Measurements from ENCODE around the gene NDRG3.

Gene NDRG3

DNA sequence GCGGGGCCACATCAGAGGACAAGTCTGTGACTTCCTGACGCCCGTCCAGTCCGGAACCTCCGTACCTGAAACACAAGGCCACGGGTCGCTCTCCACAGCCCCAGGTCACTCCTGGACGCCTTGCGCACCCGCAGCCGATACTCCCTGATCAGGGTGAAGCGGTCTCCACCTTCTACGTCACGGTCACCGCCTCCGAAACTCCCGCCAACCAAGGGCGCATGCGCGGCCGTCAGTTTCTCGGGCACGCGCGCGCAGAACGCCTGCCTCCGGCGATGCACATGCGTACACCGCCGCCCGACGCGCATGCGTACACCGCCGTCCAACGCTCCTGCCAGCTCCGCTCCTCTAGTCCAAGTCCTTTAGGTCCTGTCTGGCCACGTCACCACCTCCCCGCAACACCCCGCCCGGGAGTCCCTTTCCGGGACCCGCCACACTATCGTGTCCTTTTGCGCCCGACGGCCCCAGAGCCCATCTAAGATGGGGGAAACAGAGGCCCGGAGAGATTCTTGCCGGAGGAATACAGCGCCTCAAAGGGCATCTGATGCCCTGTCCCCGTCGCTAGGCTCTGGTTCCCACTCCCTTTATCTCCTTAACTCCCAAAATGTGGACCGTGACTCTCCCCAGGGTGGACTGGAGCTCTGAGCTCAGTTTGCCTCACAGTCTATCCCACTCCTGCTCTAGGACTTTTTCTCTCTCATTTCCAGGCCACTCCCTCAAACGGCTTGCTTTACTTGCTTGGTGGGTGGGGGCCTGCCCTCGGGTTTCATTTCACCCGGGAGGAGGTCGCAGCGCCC is 27.9 kb upstream of the NDRG3 start, which contains the start of gene DSN1:
TSS of gene DSN1 (minus strand) at position 167 of the 794 bp plus-strand sequence. CDS start 2,305 bp downstream, outside the sequence.
- under 1% methylated on average over 60 of the region's 61 CpGs for WGBS
- peak within 1 kb of the TSS; percentile 74 for H2AFZ ChIP-seq (ENCODE audit: low read depth, low read length)

DNA sequence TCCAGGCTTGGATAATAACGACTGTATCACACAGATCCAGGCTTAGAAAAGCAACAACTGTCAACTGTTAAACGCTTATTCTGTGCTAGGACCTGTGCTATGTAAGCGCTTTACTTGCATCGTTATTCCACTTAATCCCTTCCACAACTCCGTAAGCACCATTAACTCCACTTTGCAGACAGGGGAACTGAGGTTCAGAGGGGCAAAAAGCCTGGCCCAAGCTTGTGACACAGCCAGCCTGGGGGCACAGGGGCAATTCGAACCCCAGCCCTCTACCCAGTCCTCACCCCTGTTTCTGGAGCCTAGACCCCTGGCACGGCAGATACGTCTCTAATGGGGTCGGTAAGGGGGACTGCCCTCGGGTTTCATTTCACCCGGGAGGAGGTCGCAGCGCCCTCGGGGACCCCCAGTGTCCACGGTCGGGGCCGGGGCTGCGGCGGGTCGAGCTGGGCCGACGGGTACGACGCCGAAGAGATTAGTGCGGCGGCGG is 27.3 kb upstream of the NDRG3 start:
- Histone ChIP-seq H3K9ac (ENCODE audit: low read length) (peak overlapping the region; percentile 98), H3K23ac (ENCODE audit: low read length in 2 of 2) (peak overlapping the region in 1 of 2 experiments; percentile 74), H3K14ac (ENCODE audit: low read length in 2 of 2) (peak overlapping the region in 1 of 2 experiments; percentile 58), H3K4me3 (ENCODE audit: insufficient read depth in 1 of 2, low read depth in 1 of 2, low read length in 2 of 2) (peak overlapping the region; percentile 86 to 91), H2AK5ac (ENCODE audit: low read length, severe bottlenecking) (no peak overlapping the region), H2BK12ac (ENCODE audit: low read length in 2 of 2) (no peak overlapping the region), H3K9me3 (ENCODE audit: control insufficient read depth, low read length) (no peaks in the 10 kb centered on the region), H3K4ac (ENCODE audit: low read depth in 1 of 2, low read length in 2 of 2) (peak overlapping the region in 1 of 2 experiments; percentile 5), H2BK15ac (ENCODE audit: low read depth, poor library complexity, severe bottlenecking) (no peak overlapping the region), H3K4me1 (ENCODE audit: control insufficient read depth, insufficient read depth, low read depth, low read length) (peaks cover 2% of the 10 kb centered on the region), H3K18ac (ENCODE audit: low read depth in 1 of 2, low read length in 2 of 2) (peak overlapping the region; percentile 9 to 82), H2AFZ (ENCODE audit: low read depth, low read length) (peak overlapping the region; percentile 74), H3K79me1 (replicated peaks; ENCODE audit: low read length, poor library complexity, severe bottlenecking) (peaks cover 15% of the 10 kb centered on the region), H4K91ac (ENCODE audit: low read length) (peak overlapping the region; percentile 62), H2BK5ac (ENCODE audit: low read depth, low read length, poor library complexity, severe bottlenecking) (no peak overlapping the region), H4K8ac (ENCODE audit: low read length) (peak overlapping the region; percentile 72), H3K36me3 (ENCODE audit: control insufficient read depth in 1 of 2, insufficient read depth in 2 of 2, low read depth in 1 of 2, low read length in 2 of 2) (peaks cover 2 to 12% of the 10 kb centered on the region in 2 experiments), H2BK120ac (ENCODE audit: low read depth, low read length) (no peak overlapping the region), H3K27me3 (ENCODE audit: control insufficient read depth in 1 of 2, insufficient read depth in 1 of 2, low read length in 2 of 2) (no peaks in the 10 kb centered on the region), H3K4me2 (ENCODE audit: low read length, poor library complexity, severe bottlenecking) (peak overlapping the region; percentile 85), H3K27ac (ENCODE audit: low read length, poor library complexity, severe bottlenecking) (no peak overlapping the region)
- WGBS, result 5% methylated on average over 21 of the region's 28 CpGs
- DNase-seq, result no peak

More for the DNA sequence above, 27.9 kb upstream of the NDRG3 start, which contains the start of gene DSN1:
- Histone ChIP-seq H4K8ac (ENCODE audit: low read length) (peak within 1 kb of the TSS; percentile 99), H3K23ac (ENCODE audit: low read length in 2 of 2) (peak within 1 kb of the TSS in 1 of 2 experiments; percentile 74), H2AK5ac (ENCODE audit: low read length, severe bottlenecking) (peak within 1 kb of the TSS; percentile 69), H3K4ac (ENCODE audit: low read depth in 1 of 2, low read length in 2 of 2) (peak within 1 kb of the TSS; percentile 89), H3K9me3 (ENCODE audit: control insufficient read depth, low read length) (no peaks in the 10 kb centered on the region), H3K36me3 (ENCODE audit: control insufficient read depth in 1 of 2, insufficient read depth in 2 of 2, low read depth in 1 of 2, low read length in 2 of 2) (peaks cover 9 to 12% of the 10 kb centered on the region in 2 experiments), H2BK12ac (ENCODE audit: low read length in 2 of 2) (no peak within 1 kb of the TSS), H2BK15ac (ENCODE audit: low read depth, poor library complexity, severe bottlenecking) (peak within 1 kb of the TSS; percentile 44), H3K14ac (ENCODE audit: low read length in 2 of 2) (peak within 1 kb of the TSS; percentile 25 to 80), H3K4me2 (ENCODE audit: low read length, poor library complexity, severe bottlenecking) (peak within 1 kb of the TSS; percentile 93), H3K9ac (ENCODE audit: low read length) (peak within 1 kb of the TSS; percentile 98), H3K27ac (ENCODE audit: low read length, poor library complexity, severe bottlenecking) (peak within 1 kb of the TSS; percentile 89), H3K27me3 (ENCODE audit: control insufficient read depth in 1 of 2, insufficient read depth in 1 of 2, low read length in 2 of 2) (no peaks in the 10 kb centered on the region), H3K4me3 (ENCODE audit: insufficient read depth in 1 of 2, low read depth in 1 of 2, low read length in 2 of 2) (peak within 1 kb of the TSS; percentile 86 to 91), H4K91ac (ENCODE audit: low read length) (peak within 1 kb of the TSS; percentile 82), H3K4me1 (ENCODE audit: control insufficient read depth, insufficient read depth, low read depth, low read length) (peaks cover 2% of the 10 kb centered on the region), H2BK120ac (ENCODE audit: low read depth, low read length) (peak within 1 kb of the TSS; percentile 97), H2BK5ac (ENCODE audit: low read depth, low read length, poor library complexity, severe bottlenecking) (peak within 1 kb of the TSS; percentile 39), H3K79me1 (replicated peaks; ENCODE audit: low read length, poor library complexity, severe bottlenecking) (peaks cover 15% of the 10 kb centered on the region), H3K18ac (ENCODE audit: low read depth in 1 of 2, low read length in 2 of 2) (peak within 1 kb of the TSS; percentile 82 to 95)
- peak; percentile 96 for DNase-seq

GRCh38 chr20:36770680-36771079 is 24.8 kb upstream of the NDRG3 start:
- DNase-seq, result no peak
- no peak overlapping the region for H3K9ac ChIP-seq (ENCODE audit: low read length)
- H2AFZ ChIP-seq (ENCODE audit: low read depth, low read length), result no peak overlapping the region
- WGBS, result 94% methylated on average over 7 of the region's 7 CpGs
- H2BK5ac ChIP-seq (ENCODE audit: low read depth, low read length, poor library complexity, severe bottlenecking), result no peak overlapping the region
- H3K27me3 ChIP-seq (ENCODE audit: control insufficient read depth in 1 of 2, insufficient read depth in 1 of 2, low read length in 2 of 2), result no peaks in the 10 kb centered on the region
- H3K23ac ChIP-seq (ENCODE audit: low read length in 2 of 2), result no peak overlapping the region
- no peak overlapping the region for H3K27ac ChIP-seq (ENCODE audit: low read length, poor library complexity, severe bottlenecking)
- H3K4me1 ChIP-seq (ENCODE audit: control insufficient read depth, insufficient read depth, low read depth, low read length), result peaks cover 2% of the 10 kb centered on the region
- no peak overlapping the region for H3K18ac ChIP-seq (ENCODE audit: low read depth in 1 of 2, low read length in 2 of 2)
- H3K14ac ChIP-seq (ENCODE audit: low read length in 2 of 2), result no peak overlapping the region
- H3K4ac ChIP-seq (ENCODE audit: low read depth in 1 of 2, low read length in 2 of 2), result no peak overlapping the region
- H3K9me3 ChIP-seq (ENCODE audit: control insufficient read depth, low read length), result no peaks in the 10 kb centered on the region
- no peak overlapping the region for H2BK15ac ChIP-seq (ENCODE audit: low read depth, poor library complexity, severe bottlenecking)
- H2BK120ac ChIP-seq (ENCODE audit: low read depth, low read length), result no peak overlapping the region
- no peak overlapping the region for H4K8ac ChIP-seq (ENCODE audit: low read length)
- H2AK5ac ChIP-seq (ENCODE audit: low read length, severe bottlenecking), result no peak overlapping the region
- peaks cover 2 to 18% of the 10 kb centered on the region in 2 experiments for H3K36me3 ChIP-seq (ENCODE audit: control insufficient read depth in 1 of 2, insufficient read depth in 2 of 2, low read depth in 1 of 2, low read length in 2 of 2)
- no peak overlapping the region for H4K91ac ChIP-seq (ENCODE audit: low read length)
- no peak overlapping the region for H3K4me3 ChIP-seq (ENCODE audit: insufficient read depth in 1 of 2, low read depth in 1 of 2, low read length in 2 of 2)
- peaks cover 15% of the 10 kb centered on the region for H3K79me1 ChIP-seq (replicated peaks; ENCODE audit: low read length, poor library complexity, severe bottlenecking)
- no peak overlapping the region for H3K4me2 ChIP-seq (ENCODE audit: low read length, poor library complexity, severe bottlenecking)
- H2BK12ac ChIP-seq (ENCODE audit: low read length in 2 of 2), result no peak overlapping the region

DNA sequence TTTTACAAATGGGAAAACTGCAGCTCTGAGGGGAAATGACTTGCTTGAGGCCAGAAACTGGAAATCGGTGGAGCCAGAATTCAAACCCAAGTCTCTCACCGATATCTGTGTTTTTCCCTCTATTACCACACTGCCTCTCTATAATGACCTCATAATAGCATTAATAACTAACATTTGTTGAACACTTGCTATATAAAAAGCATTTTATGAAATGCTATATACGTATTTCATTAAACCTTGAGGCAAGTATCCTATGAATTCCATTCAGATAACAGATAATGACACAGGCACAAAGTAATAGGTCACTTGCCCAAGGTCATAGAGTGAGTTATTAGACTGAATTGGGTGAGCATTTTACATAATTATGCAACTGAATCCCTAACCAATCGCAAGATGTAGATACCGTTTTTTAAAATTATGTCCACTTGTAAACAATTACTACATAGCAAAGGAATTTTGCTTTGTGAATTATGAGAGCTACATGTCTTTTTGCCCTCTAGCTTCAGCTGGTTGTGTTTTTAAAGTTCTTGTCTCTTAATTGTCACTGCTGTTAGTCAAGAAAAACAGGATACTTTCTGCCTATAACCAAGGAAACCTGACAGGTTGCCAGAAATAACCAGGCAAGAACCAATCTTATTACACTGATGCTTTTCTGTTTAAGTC is 23.0 kb upstream of the NDRG3 start:
- H2BK12ac ChIP-seq (ENCODE audit: low read length in 2 of 2), result no peak overlapping the region
- H3K36me3 ChIP-seq (ENCODE audit: control insufficient read depth in 1 of 2, insufficient read depth in 2 of 2, low read depth in 1 of 2, low read length in 2 of 2), result peaks cover 2 to 25% of the 10 kb centered on the region in 2 experiments
- H2BK120ac ChIP-seq (ENCODE audit: low read depth, low read length), result no peak overlapping the region
- no peak overlapping the region for H3K4me2 ChIP-seq (ENCODE audit: low read length, poor library complexity, severe bottlenecking)
- H2AK5ac ChIP-seq (ENCODE audit: low read length, severe bottlenecking), result no peak overlapping the region
- H4K91ac ChIP-seq (ENCODE audit: low read length), result no peak overlapping the region
- H3K4me1 ChIP-seq (ENCODE audit: control insufficient read depth, insufficient read depth, low read depth, low read length), result peaks cover 2% of the 10 kb centered on the region
- H2BK5ac ChIP-seq (ENCODE audit: low read depth, low read length, poor library complexity, severe bottlenecking), result no peak overlapping the region
- no peak overlapping the region for H4K8ac ChIP-seq (ENCODE audit: low read length)
- DNase-seq, result peak; percentile 21
- no peak overlapping the region for H3K27ac ChIP-seq (ENCODE audit: low read length, poor library complexity, severe bottlenecking)
- no peak overlapping the region for H3K4ac ChIP-seq (ENCODE audit: low read depth in 1 of 2, low read length in 2 of 2)
- H3K9ac ChIP-seq (ENCODE audit: low read length), result peak overlapping the region; percentile 33
- H3K4me3 ChIP-seq (ENCODE audit: insufficient read depth in 1 of 2, low read depth in 1 of 2, low read length in 2 of 2), result no peak overlapping the region
- H3K23ac ChIP-seq (ENCODE audit: low read length in 2 of 2), result no peak overlapping the region
- no peaks in the 10 kb centered on the region for H3K27me3 ChIP-seq (ENCODE audit: control insufficient read depth in 1 of 2, insufficient read depth in 1 of 2, low read length in 2 of 2)
- no peak overlapping the region for H3K18ac ChIP-seq (ENCODE audit: low read depth in 1 of 2, low read length in 2 of 2)
- peaks cover 15% of the 10 kb centered on the region for H3K79me1 ChIP-seq (replicated peaks; ENCODE audit: low read length, poor library complexity, severe bottlenecking)
- H3K9me3 ChIP-seq (ENCODE audit: control insufficient read depth, low read length), result no peaks in the 10 kb centered on the region
- no peak overlapping the region for H3K14ac ChIP-seq (ENCODE audit: low read length in 2 of 2)
- H2AFZ ChIP-seq (ENCODE audit: low read depth, low read length), result no peak overlapping the region
- no peak overlapping the region for H2BK15ac ChIP-seq (ENCODE audit: low read depth, poor library complexity, severe bottlenecking)
- 100% methylated on average over 1 of the region's 5 CpGs for WGBS

Data from mesenchymal stem cell (in vitro differentiated cells and primary cell).